ENCODE results near the gene FANK1.
A peak's percentile ranks its signal among the peaks of the same experiment; 100 is the strongest.
"Not testable (repeated sequence)": the region's sequence is repeated elsewhere in the genome, so short reads cannot be mapped to it uniquely, and the experiment has no call there.

Gene FANK1

DNA sequence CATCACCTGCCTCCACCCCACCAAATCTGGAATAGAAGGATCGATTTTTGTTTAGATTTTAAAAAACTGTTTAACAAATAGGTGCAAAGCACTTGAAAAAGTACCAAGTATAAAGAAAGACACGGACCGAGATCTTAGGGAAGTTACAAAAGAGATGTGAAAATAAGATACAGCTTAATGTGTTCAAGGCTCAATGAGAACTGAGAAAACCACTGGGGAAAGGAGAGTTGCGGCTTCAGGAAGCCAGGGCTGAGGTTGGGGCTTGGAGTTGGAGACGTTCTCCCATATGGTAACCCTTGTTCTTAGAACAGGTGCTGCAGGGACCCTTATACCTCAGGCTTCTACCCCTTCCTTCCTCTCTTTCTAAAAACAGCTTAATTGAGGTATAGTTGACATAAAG is 140.2 kb downstream of the FANK1 start:
- no peak for DNase-seq

DNA sequence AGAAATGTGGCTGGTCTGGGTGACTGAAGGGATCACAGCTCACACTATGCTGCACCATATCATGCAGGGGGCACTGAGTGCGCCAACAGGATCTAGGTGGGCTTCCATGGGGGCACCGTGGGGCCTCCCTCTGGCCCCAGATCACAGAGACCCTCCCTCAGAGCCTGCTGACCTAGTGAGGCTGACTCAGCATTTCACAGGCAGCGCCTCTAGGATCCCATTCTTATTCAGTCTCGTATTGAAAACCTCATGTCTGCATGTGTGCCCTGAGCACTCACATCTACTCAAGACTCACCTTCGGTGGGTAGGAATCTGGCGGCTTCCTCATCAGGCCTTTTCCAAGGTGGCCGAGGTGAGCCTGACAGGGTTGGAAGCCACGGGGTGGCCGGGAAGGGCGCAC is 141.6 kb downstream of the FANK1 start:
- DNase-seq = no peak

DNA sequence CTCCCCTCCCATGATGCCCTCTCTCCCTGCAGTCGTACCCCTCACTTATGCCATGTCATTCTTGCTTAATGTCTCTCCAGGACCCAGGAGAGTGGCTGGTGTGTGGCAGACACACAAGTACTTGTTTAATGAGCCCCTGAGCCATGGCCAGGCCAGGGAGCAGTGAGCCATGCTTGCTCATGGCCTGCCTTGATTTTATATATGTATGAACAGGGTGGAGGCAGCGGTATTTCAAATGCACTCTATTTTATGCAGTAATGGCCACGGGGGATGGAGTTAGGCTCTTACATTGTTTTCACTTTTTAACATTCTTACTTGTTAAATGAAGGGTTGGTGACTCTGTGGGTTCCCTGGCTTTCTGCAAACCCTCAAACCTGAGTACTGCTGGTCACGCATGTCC is 144.8 kb downstream of the FANK1 start:
- DNase-seq = no peak

DNA sequence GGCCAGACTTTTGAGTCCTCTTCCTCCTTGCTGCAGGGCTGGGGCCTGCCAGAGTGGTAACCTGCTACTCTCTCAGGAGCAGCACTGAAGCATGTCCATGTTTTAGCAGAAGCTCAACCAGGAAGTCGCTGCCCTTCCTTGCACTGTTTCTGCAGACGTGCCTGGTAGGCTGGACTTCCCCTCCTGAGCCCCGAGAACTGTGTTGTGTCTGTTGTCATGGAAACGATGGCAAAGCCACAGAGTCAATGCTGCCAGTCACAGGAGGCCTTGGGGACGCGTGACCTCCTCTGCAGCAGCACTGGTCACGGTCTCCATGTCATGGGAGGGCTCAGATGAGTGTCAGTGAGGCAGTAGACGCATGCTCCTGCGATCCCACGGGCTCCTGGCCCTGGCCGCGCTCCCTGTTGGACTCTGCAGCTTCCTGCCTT is 145.5 kb downstream of the FANK1 start:
- peak; percentile 68 for DNase-seq

DNA sequence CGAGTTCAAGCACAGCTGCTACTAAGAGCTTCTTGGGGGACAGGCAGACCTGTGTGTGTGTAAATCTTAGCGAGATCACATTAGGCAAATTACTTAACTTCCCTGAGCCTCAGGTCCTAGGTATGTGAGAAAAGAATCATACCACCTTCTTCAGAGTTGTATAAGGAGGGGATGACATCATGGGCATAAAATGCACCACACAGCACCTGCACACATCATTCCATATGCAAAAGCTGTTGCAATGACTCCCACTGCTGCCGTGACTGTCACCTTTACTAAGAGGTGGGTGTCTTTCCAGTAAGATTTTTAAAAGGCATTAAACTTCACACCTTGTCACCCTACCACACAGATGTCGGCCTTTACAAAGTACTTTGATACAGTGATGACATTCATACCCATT is 146.0 kb downstream of the FANK1 start:
- no peak for DNase-seq

DNA sequence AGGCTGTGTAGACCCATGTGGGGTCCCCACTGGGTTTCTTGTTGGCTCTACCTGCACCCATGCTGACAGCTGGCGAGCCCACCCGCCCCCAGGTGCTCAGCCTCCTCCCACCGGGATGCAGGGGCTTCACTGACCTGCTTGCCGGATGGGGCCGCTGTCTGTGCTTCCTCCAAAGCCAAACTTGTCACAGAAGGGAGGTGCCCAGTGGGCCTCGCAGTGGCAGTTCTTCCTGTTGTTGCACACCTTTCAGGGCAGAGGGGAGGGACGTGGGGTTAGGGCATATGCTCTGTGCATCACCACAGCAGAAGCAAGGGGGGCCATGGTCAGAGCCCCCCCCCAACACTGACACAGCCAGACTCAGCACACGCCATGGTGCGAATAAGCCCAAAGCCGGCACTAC is 146.5 kb downstream of the FANK1 start:
- DNase-seq = no peak

DNA sequence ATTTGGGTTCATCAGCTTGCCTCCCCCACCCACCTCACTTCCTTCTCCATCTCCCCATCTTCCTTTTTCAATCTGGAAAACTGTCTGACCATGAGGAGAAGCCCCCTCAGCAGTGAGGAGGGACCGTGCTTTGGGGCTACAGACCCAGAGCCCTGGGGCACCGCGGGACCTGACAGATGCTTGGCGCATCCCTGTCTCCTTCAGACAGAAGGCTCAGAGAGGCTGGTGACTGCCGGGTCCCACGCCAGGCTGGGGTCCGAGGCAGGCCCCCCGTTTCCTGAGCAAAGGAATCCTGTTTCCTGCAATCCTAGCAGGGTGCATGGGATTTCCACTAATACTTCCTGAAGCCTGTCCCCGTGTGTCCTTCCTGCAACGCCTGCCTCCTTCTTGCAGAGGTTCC is 147.0 kb downstream of the FANK1 start:
- DNase-seq = no peak

DNA sequence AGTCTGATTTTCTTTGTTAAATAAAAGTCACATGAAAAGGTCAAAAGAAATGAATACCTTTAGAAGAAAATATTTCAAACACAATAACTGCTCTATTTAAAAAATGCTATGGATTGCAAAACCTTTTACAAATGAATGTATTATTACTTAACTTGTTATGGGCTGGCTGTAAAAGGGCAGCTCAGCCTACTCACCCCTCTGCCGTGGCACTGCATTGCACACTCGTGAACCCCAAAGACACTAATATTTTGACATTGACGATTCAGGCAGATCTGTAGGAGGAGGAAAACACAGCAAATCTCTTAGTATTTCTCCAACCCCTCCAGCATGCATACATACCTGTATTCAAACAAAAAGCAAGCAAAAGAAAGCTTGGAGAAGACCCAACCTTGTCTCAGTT is 149.5 kb downstream of the FANK1 start:
- no peak for DNase-seq

DNA sequence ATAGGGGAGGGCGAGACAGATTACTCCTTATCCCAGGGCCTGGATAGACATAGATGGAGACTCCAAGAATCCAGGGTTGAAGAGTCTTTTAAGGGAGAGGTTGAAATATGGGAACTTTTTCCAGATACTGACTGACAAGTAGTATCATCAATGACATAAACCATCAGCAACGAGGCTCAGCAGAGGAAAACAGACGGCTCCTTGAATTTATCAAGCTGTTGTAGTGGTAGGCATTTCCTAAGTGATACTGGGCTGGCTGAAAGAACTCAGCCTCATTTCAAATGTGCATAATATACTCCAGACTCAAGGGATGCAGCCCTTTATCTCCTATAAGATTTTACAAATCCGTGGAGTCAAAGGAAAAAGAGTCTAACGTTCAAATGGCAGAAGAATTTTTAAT is 150.5 kb downstream of the FANK1 start:
- DNase-seq = no peak

DNA sequence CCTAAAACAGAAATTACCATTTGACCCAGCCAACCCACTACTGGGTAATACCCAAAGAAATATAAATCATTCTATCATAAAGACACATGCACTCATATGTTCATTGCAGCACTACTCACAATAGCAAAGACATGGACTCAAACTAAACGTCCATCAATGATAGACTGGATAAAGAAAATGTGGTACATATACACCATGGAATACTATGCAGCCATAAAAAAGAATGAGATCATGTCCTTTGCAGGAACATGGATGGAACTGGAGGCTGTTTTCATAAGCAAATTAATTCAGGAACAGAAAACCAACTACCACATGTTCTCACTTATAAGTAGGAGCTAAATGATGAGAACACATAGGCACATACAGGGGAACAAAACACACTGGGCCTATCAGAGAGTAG is 151.4 kb downstream of the FANK1 start:
- not testable (repeated sequence) for DNase-seq

DNA sequence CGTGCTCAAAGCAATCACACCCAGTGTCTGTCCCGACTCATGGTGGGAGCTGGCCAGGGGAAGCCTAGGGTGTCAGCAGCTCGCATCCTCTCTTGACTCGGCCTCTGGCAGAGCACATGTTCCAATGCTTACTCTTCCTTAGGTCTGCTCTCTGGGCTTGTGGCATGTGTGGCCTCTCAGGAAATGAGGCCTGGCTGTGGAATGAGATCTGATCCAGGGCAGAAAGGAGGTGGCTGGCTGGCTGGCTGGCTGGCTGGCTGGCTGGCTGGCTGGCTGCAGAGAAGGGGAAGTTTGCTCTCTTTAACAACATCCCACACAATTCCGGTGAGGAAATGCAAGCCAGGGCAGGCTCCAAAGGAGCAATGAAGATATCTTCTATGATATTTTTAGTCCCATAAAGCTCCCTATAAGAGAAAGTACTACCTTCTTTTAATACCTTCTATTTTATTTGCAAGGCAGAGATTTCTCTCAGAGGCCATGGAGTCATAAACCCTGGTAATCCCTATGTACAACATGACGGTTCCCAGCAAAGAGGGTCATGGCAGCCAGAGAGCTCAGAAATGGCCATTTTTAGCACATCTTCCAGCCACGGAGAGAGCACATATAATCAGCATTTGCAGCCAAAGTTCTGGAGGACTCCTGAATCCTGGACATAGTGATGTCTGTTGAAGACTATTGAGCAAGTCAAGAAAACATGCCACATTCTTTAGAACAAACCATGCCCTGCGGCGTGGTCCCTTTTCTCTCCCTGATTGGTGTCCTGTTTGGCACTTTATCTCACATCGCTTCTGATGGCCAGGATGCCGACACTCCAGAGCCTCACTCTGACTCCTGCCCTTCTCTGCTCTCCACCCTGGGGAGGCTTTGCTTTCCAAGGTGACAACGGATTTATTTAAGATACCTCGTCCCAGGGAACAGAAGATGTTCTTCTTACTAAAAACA is 153.7 kb downstream of the FANK1 start:
- no peak for DNase-seq

DNA sequence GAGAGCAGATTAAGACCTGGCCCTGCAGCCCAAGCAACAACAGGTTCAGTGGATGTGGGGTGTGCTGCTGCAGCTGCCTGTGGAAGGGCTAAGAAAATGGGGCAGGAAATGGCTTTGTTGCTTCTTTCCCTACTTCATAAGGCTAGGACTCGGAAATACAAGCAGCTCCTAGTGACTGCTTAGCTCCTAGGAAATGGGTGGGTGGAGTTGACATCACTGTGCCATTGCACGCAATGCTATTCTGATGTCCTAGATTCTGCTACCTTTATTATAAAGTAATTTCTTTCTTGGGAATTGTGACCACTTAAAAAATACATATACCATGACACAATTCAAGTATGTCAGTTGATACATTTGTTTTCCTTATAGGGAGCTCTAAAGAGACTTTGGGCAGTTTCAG is 155.8 kb downstream of the FANK1 start:
- DNase-seq = no peak

DNA sequence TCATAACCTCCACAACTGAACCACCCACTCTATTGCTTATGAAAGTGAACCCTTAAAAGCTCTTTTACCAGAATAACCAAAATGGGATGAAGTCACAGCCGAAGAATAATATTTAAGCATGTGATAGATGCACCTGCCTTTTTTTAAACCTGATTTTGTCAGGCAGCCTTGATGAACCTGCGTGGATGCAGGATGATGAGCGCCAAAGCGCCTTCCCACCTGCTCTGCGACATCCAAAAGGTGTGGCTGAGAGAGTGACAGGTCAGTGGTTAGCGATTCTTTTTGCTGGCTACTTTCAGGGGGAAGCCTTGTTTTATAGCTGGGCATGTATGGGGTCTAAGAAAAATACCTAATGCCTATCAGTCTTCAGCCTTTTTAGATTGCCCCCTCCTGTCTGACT is 157.8 kb downstream of the FANK1 start:
- no peak for DNase-seq

DNA sequence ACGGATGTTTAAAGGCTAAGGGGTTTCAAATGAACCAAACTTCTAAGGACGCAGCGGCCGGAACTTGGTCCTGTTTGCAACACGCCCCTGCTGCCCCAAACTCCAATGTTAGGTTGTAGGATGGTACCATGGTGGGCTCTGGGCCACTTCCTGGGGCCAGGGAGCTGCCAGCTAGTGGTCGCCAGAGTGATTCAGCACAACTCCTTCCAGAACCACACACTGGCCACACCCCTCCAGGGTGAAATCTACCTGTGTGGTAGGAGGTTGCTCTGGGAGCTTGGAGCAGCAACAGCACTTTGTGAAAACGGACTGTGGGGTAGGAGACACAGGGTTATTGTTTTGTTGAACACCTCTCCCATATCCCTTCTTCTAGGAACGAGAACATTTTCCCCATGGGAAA is 161.1 kb downstream of the FANK1 start:
- DNase-seq = no peak

DNA sequence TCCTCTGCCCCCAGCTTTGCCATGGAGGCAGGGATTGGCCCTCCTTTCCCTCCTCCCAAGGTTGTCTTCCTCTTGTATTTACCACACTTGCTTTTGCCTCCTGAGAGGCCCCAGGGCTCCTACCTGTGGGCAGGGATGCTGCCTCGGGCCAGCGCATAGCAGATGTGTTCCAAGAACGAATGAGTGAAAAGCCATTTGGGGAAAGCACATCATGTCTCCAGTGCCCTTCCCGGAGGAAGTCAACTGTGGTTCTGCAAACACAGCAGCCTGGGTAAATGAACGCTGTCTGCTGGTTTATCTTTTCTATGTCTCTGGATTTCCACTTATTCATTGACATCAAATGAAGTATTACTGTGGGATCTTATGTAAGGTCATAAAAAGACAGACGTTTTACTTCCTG is 161.7 kb downstream of the FANK1 start:
- DNase-seq = no peak

DNA sequence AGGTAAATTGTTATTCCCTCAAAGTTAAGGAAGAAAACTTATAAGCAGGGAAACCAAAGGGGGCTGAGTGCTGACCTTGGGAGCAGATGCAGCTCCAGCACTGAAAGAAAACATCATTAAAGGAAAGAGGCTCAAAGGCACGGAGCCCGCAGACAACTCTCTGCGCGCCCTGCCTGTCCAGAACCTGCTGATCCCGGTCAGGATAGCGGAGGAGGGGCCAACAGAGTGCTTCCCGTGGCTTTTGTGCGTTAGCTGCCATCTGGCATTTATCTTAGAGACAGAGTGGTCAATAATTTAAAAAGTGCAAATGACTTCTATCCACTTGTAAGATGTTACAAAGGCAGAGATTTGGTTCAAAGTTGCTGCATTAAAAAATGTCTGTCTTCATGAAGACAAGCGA is 162.1 kb downstream of the FANK1 start:
- no peak for DNase-seq

Measured in activated CD8-positive, alpha-beta memory T cell treated with anti-CD3 and anti-CD28 coated beads for 24 hours (primary cell).